ENCODE measurements around the gene THRAP3. TPM values are rescaled to one million over a fixed set of nuclear protein-coding genes. Genes with fewer than 3 reads are reported as not detected.
"Not testable (repeated sequence)": the region's sequence is repeated elsewhere in the genome, so short reads cannot be mapped to it uniquely, and the experiment has no call there.

The THRAP3 gene
- total RNA-seq, 1 donor from 2014 or later: 121 TPM

GRCh38 chr1:36223381-36223995, 755 bp upstream of the THRAP3 start:
- Mint-ChIP-seq H3K4me3 (peak overlapping the region; percentile 98), H3K36me3 (peaks cover 8% of the 10 kb centered on the region), H3K9me3 (no peaks in the 10 kb centered on the region), H3K4me1 (peaks cover 25% of the 10 kb centered on the region), H3K27me3 (ENCODE audit: low read depth) (no peaks in the 10 kb centered on the region), H3K27ac (peak overlapping the region; percentile 99)
- TF ChIP-seq CTCF (IDR thresholded peaks at IDR 0.05; ENCODE audit: unreplicated experiment): no peak
- no peak for DNase-seq (ENCODE audit: low spot score in 2 of 2, unreplicated experiment in 2 of 2)

DNA sequence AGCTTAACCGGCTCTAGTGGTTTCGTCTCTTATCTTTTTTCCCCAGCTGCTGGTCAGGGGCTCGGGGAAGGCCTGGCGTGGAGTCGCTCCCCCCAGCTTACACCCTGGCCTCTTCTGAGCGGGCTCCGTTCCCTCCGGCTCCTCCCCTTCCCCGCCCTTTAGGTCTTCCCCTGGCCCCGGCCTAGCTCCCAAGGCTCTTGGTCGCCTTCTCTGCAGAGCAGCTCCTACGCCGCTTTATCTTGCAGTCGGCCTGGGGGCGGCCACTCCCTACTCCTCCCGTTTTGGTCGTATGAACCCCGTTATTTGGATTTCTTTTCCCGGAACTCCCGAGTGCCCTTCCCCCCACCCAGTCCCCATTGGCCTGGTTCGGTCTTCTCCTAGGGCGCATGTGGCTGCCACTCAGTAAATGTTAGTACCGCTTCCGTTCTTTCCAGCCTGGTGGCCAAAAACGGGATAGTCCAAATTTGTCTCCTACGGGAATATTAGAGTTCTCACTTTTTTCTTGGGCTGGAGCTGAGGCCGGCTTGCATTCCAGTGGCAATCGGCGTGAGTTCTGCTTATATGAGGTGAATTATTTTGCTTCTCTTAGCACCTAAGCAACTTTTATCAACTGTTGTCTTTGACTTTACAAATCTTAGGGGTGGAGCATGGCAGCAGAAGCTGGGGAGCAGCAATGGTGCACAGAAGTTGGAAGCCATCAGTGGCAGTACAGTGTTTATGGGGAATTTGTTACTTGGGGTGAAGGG, 467 bp downstream of the THRAP3 start:
- H3K36me3 Mint-ChIP-seq: peaks cover 8% of the 10 kb centered on the region
- no peaks in the 10 kb centered on the region for H3K27me3 Mint-ChIP-seq (ENCODE audit: low read depth)
- H3K4me1 Mint-ChIP-seq: peaks cover 25% of the 10 kb centered on the region
- peak in 1 of 2 experiments; percentile 52 for DNase-seq (ENCODE audit: low spot score in 2 of 2, unreplicated experiment in 2 of 2)
- peak overlapping the region; percentile 98 for H3K4me3 Mint-ChIP-seq
- peak overlapping the region; percentile 99 for H3K27ac Mint-ChIP-seq
- TF ChIP-seq CTCF (IDR thresholded peaks at IDR 0.05; ENCODE audit: unreplicated experiment): peak; percentile 85
- no peaks in the 10 kb centered on the region for H3K9me3 Mint-ChIP-seq

GRCh38 chr1:36225283-36225899, 1.1 kb downstream of the THRAP3 start:
- H3K9me3 Mint-ChIP-seq: no peaks in the 10 kb centered on the region
- no peaks in the 10 kb centered on the region for H3K27me3 Mint-ChIP-seq (ENCODE audit: low read depth)
- peak overlapping the region; percentile 98 for H3K4me3 Mint-ChIP-seq
- peaks cover 8% of the 10 kb centered on the region for H3K36me3 Mint-ChIP-seq
- DNase-seq (ENCODE audit: low spot score in 2 of 2, unreplicated experiment in 2 of 2): no peak
- TF ChIP-seq CTCF (IDR thresholded peaks at IDR 0.05; ENCODE audit: unreplicated experiment): no peak
- peaks cover 25% of the 10 kb centered on the region for H3K4me1 Mint-ChIP-seq
- peak overlapping the region; percentile 99 for H3K27ac Mint-ChIP-seq

GRCh38 chr1:36230279-36230678, 6.0 kb downstream of the THRAP3 start:
- H3K27ac Mint-ChIP-seq; H3K9me3 Mint-ChIP-seq; H3K27me3 Mint-ChIP-seq (ENCODE audit: low read depth); H3K4me3 Mint-ChIP-seq; DNase-seq (ENCODE audit: low spot score in 2 of 2, unreplicated experiment in 2 of 2): not testable (repeated sequence)
- Mint-ChIP-seq H3K4me1 (peaks cover 15% of the 10 kb centered on the region), H3K36me3 (peaks cover 14% of the 10 kb centered on the region)

DNA sequence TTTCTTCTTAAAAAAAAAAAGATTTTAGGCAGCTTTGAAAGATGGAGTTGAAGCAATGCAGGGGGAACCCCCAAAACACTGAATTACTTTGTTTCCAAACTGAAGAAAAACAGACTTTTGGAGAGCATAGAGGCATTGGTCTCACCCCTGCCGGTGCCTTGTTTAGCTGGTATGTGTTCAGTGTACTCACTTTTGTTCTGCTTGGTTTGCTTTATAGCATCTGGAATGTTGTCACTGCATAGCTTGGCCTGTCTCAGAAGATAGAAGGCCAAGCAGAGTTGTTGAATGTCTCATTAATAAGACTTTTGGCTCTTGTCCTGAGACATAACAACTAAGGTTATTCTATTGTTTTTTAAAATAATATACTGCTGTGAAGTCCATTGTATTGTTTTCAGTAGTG, 6.9 kb downstream of the THRAP3 start:
- Mint-ChIP-seq H3K4me1 (peaks cover 7% of the 10 kb centered on the region), H3K27me3 (ENCODE audit: low read depth) (no peaks in the 10 kb centered on the region), H3K27ac (no peak overlapping the region), H3K36me3 (peaks cover 14% of the 10 kb centered on the region), H3K9me3 (no peaks in the 10 kb centered on the region), H3K4me3 (no peak overlapping the region)
- TF ChIP-seq CTCF (IDR thresholded peaks at IDR 0.05; ENCODE audit: unreplicated experiment): no peak
- DNase-seq (ENCODE audit: low spot score in 2 of 2, unreplicated experiment in 2 of 2): no peak

All from mesothelial cell of epicardium (in vitro differentiated cells).